ENCODE data around the gene MOV10. TPM values are rescaled to one million over a fixed set of nuclear protein-coding genes. Genes with fewer than 3 reads are reported as not detected.
"Not testable (repeated sequence)": the region's sequence is repeated elsewhere in the genome, so short reads cannot be mapped to it uniquely, and the experiment has no call there.

Gene MOV10
- total RNA-seq, 1 experiment from 2014 or later: 29.1 TPM

GRCh38 chr1:112718691-112719418 lies 44.4 kb downstream of the MOV10 start:
- DNase-seq (ENCODE audit: low read depth, low spot score): peak; percentile 72
- in situ Hi-C loops (cut with HindIII; ENCODE audit: low pct_unique_long_range_greater_than_20kb, low sequenced_read_pairs): no loop called here

- DNase-seq (ENCODE audit: low read depth, low spot score): no peak
- in situ Hi-C loops (cut with HindIII; ENCODE audit: low pct_unique_long_range_greater_than_20kb, low sequenced_read_pairs): no loop called here
Observed at GRCh38 chr1:112719706-112720105, 45.2 kb downstream of the MOV10 start.

GRCh38 chr1:112720800-112721199 lies 46.3 kb downstream of the MOV10 start:
- in situ Hi-C loops (cut with HindIII; ENCODE audit: low pct_unique_long_range_greater_than_20kb, low sequenced_read_pairs): no loop called here
- no peak for DNase-seq (ENCODE audit: low read depth, low spot score)

GRCh38 chr1:112721294-112721693 lies 46.8 kb downstream of the MOV10 start:
- in situ Hi-C loops (cut with HindIII; ENCODE audit: low pct_unique_long_range_greater_than_20kb, low sequenced_read_pairs); DNase-seq (ENCODE audit: low read depth, low spot score): not testable (repeated sequence)

GRCh38 chr1:112721966-112722524 lies 47.6 kb downstream of the MOV10 start:
- DNase-seq (ENCODE audit: low read depth, low spot score): no peak
- in situ Hi-C loops (cut with HindIII; ENCODE audit: low pct_unique_long_range_greater_than_20kb, low sequenced_read_pairs): no loop called here

GRCh38 chr1:112722601-112723510 lies 48.4 kb downstream of the MOV10 start:
- DNase-seq (ENCODE audit: low read depth, low spot score): peak; percentile 27
- in situ Hi-C loops (cut with HindIII; ENCODE audit: low pct_unique_long_range_greater_than_20kb, low sequenced_read_pairs): no loop called here

GRCh38 chr1:112723511-112723839 lies 49.0 kb downstream of the MOV10 start:
- in situ Hi-C loops (cut with HindIII; ENCODE audit: low pct_unique_long_range_greater_than_20kb, low sequenced_read_pairs): no loop called here

GRCh38 chr1:112724240-112724639 lies 49.8 kb downstream of the MOV10 start:
- in situ Hi-C loops (cut with HindIII; ENCODE audit: low pct_unique_long_range_greater_than_20kb, low sequenced_read_pairs); DNase-seq (ENCODE audit: low read depth, low spot score): not testable (repeated sequence)

More at GRCh38 chr1:112723511-112723839, 49.0 kb downstream of the MOV10 start:
- no peak for DNase-seq (ENCODE audit: low read depth, low spot score)

GRCh38 chr1:112727716-112728115 lies 53.3 kb downstream of the MOV10 start:
- in situ Hi-C loops (cut with HindIII; ENCODE audit: low pct_unique_long_range_greater_than_20kb, low sequenced_read_pairs): no loop called here
- peak; percentile 16 for DNase-seq (ENCODE audit: low read depth, low spot score)

- in situ Hi-C loops (cut with HindIII; ENCODE audit: low pct_unique_long_range_greater_than_20kb, low sequenced_read_pairs); DNase-seq (ENCODE audit: low read depth, low spot score): not testable (repeated sequence)
Observed at GRCh38 chr1:112728306-112728971, 54.0 kb downstream of the MOV10 start.

- DNase-seq (ENCODE audit: low read depth, low spot score); in situ Hi-C loops (cut with HindIII; ENCODE audit: low pct_unique_long_range_greater_than_20kb, low sequenced_read_pairs): not testable (repeated sequence)
Observed at GRCh38 chr1:112729011-112729410, 54.6 kb downstream of the MOV10 start.

GRCh38 chr1:112729909-112730308 lies 55.5 kb downstream of the MOV10 start:
- in situ Hi-C loops (cut with HindIII; ENCODE audit: low pct_unique_long_range_greater_than_20kb, low sequenced_read_pairs): no loop called here
- no peak for DNase-seq (ENCODE audit: low read depth, low spot score)

- in situ Hi-C loops (cut with HindIII; ENCODE audit: low pct_unique_long_range_greater_than_20kb, low sequenced_read_pairs): no loop called here
- DNase-seq (ENCODE audit: low read depth, low spot score): no peak
Observed at GRCh38 chr1:112731451-112731850, 57.0 kb downstream of the MOV10 start.

GRCh38 chr1:112735752-112736151 lies 61.3 kb downstream of the MOV10 start:
- in situ Hi-C loops (cut with HindIII; ENCODE audit: low pct_unique_long_range_greater_than_20kb, low sequenced_read_pairs): no loop called here
- DNase-seq (ENCODE audit: low read depth, low spot score): peak; percentile 17

GRCh38 chr1:112737573-112737972 lies 63.1 kb downstream of the MOV10 start:
- DNase-seq (ENCODE audit: low read depth, low spot score): no peak
- in situ Hi-C loops (cut with HindIII; ENCODE audit: low pct_unique_long_range_greater_than_20kb, low sequenced_read_pairs): no loop called here

- DNase-seq (ENCODE audit: low read depth, low spot score): no peak
- in situ Hi-C loops (cut with HindIII; ENCODE audit: low pct_unique_long_range_greater_than_20kb, low sequenced_read_pairs): no loop called here
Observed at GRCh38 chr1:112743174-112744008, 68.9 kb downstream of the MOV10 start.

GRCh38 chr1:112744009-112744578 lies 69.6 kb downstream of the MOV10 start:
- no peak for DNase-seq (ENCODE audit: low read depth, low spot score)
- in situ Hi-C loops (cut with HindIII; ENCODE audit: low pct_unique_long_range_greater_than_20kb, low sequenced_read_pairs): no loop called here
